GM21786 (cell line): ENCODE results near the gene CDH23.

Experiments
- ATAC-seq: cut with Tn5 transposase; IDR thresholded peaks from one replicate; pipeline ENCODE4 v1.9.1; 2021; ENCODE audit not compliant: unreplicated experiment

Gene CDH23

GRCh38 chr10:71713135-71714030 is 316.7 kb downstream of the CDH23 start:
- ATAC-seq, result no peak

- ATAC-seq, result no peak
These were observed 317.3 kb downstream of the CDH23 start for GRCh38 chr10:71714031-71714410.

- ATAC-seq, result no peak
These were observed 317.9 kb downstream of the CDH23 start for GRCh38 chr10:71714592-71714991.

- no peak for ATAC-seq
These were observed 318.3 kb downstream of the CDH23 start for GRCh38 chr10:71715026-71715425.

GRCh38 chr10:71715860-71716259 is 319.1 kb downstream of the CDH23 start:
- no peak for ATAC-seq

GRCh38 chr10:71716426-71716825 is 319.7 kb downstream of the CDH23 start:
- ATAC-seq, result no peak

GRCh38 chr10:71717056-71717455 is 320.3 kb downstream of the CDH23 start:
- ATAC-seq, result no peak

- no peak for ATAC-seq
These were observed 320.8 kb downstream of the CDH23 start for GRCh38 chr10:71717551-71717951.

- no peak for ATAC-seq
These were observed 321.5 kb downstream of the CDH23 start for GRCh38 chr10:71718165-71718698.

- ATAC-seq, result no peak
These were observed 322.3 kb downstream of the CDH23 start for GRCh38 chr10:71719042-71719441.

GRCh38 chr10:71719464-71720201 is 322.9 kb downstream of the CDH23 start, which contains the start of gene C10orf105:
TSS of gene C10orf105 (minus strand) at chr10:71719778. CDS start at chr10:71716337, 3,441 bp downstream.
- ATAC-seq, result no peak

- no peak for ATAC-seq
These were observed 323.6 kb downstream of the CDH23 start for GRCh38 chr10:71720288-71720687.

- ATAC-seq, result no peak
These were observed 324.6 kb downstream of the CDH23 start for GRCh38 chr10:71721313-71721712.

GRCh38 chr10:71722849-71723248 is 326.1 kb downstream of the CDH23 start:
- no peak for ATAC-seq

- no peak for ATAC-seq
These were observed 326.6 kb downstream of the CDH23 start for GRCh38 chr10:71723311-71723710.

GRCh38 chr10:71724539-71724938 is 327.8 kb downstream of the CDH23 start:
- no peak for ATAC-seq

GRCh38 chr10:71725249-71725648 is 328.5 kb downstream of the CDH23 start:
- ATAC-seq, result no peak

GRCh38 chr10:71725998-71726579 is 329.4 kb downstream of the CDH23 start:
- ATAC-seq, result no peak

GRCh38 chr10:71726580-71727104 is 329.9 kb downstream of the CDH23 start:
- no peak for ATAC-seq

GRCh38 chr10:71727105-71727737 is 330.5 kb downstream of the CDH23 start:
- ATAC-seq, result peak; percentile 41
